Testis (tissue), 2 donors: ENCODE data around the gene LLPH.

Experiments
- POLR2A ChIP-seq: fragments of 450-650 bp; IDR thresholded peaks from one replicate; pipeline ENCODE4 v1.6.1; 2017; ENCODE audit warnings: antibody characterized with exemption, mild to moderate bottlenecking, moderate library complexity
- TF ChIP-seq, protein P1 (sequence below), 3 experiments: fragments of 450-650 bp in 2 of 3; fragments of 200-600 bp in 1 of 3; sonication (generic) in 1 of 3; IDR thresholded peaks; one replicate each; pipeline ENCODE4 v1.5.1; 2016 to 2019; ENCODE audit warnings: antibody characterized with exemption in 3 of 3, mild to moderate bottlenecking in 2 of 3, moderate library complexity in 1 of 3

DNA sequence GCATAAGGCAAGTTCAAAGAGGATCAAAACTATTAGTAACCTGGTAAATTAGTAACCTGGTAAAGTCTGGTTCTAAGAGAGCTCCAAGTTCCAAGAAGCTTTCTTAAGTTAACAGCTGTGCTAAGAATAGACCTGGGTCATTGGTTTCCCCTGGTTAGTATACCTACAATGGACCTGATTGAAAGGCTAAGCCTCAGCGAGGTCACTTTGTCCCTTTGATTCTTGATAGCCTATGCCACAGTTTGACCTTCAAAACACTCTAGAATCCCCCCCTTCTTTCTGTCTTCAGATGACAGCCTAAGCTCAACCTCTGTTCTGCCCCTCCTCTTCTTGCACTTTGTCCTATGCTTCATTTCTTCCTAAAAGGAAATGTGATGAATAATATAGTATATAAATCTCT lies 53.0 kb downstream of the LLPH start:
- TF ChIP-seq, protein P1, sequence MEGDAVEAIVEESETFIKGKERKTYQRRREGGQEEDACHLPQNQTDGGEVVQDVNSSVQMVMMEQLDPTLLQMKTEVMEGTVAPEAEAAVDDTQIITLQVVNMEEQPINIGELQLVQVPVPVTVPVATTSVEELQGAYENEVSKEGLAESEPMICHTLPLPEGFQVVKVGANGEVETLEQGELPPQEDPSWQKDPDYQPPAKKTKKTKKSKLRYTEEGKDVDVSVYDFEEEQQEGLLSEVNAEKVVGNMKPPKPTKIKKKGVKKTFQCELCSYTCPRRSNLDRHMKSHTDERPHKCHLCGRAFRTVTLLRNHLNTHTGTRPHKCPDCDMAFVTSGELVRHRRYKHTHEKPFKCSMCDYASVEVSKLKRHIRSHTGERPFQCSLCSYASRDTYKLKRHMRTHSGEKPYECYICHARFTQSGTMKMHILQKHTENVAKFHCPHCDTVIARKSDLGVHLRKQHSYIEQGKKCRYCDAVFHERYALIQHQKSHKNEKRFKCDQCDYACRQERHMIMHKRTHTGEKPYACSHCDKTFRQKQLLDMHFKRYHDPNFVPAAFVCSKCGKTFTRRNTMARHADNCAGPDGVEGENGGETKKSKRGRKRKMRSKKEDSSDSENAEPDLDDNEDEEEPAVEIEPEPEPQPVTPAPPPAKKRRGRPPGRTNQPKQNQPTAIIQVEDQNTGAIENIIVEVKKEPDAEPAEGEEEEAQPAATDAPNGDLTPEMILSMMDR (IDR thresholded peaks at IDR 0.05), result no peak
- TF ChIP-seq POLR2A, result no peak
